ENCODE results near the gene VSIG1. TPM values are rescaled to one million over a fixed set of nuclear protein-coding genes. Genes with fewer than 3 reads are reported as not detected.

Gene VSIG1
- polyA plus RNA-seq, 1 of the 3 experiments (the other 2 are of a cell fraction) = not detected

DNA sequence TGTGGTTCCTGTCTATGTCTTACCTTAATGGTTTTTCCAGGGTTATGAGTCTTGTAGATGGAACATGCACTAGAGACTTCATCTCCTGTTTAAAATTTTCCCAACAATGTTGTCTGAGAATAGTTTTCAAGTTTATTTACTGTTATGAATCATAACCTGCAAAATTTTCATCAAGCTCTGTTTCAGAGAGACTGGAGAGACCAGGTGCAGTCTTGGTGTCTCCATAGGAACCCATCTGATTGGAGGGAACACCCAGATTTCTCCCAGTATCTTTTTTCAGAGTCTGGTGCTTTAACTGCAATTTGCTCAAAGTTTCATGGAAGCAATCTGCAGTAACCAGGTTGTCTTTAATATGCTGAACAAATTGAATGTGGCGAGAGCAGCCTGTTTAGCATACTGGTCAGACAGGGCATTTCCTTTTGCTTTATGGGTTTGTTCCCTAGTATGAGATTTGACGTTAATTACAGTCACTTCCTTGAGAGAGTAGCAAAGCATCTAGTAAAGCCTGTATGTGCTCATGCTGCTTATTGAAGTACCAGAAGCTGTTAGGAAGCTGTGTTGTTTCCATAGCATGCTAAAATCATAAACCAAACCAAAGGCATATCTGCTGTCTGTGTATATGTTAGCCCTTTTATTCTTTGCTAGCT is 18.8 kb upstream of the VSIG1 start (continued):
- TF ChIP-seq, protein P1, sequence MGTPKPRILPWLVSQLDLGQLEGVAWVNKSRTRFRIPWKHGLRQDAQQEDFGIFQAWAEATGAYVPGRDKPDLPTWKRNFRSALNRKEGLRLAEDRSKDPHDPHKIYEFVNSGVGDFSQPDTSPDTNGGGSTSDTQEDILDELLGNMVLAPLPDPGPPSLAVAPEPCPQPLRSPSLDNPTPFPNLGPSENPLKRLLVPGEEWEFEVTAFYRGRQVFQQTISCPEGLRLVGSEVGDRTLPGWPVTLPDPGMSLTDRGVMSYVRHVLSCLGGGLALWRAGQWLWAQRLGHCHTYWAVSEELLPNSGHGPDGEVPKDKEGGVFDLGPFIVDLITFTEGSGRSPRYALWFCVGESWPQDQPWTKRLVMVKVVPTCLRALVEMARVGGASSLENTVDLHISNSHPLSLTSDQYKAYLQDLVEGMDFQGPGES (IDR thresholded peaks at IDR 0.05; ENCODE audit: low read depth, low read length) = no peak
- no peak for TF ChIP-seq MEF2A (IDR thresholded peaks at IDR 0.05; ENCODE audit: borderline replicate concordance, low read depth)
- TF ChIP-seq POLR2AphosphoS5 (IDR thresholded peaks at IDR 0.05; ENCODE audit: low read depth, low read length) = no peak
- TF ChIP-seq, protein P2, sequence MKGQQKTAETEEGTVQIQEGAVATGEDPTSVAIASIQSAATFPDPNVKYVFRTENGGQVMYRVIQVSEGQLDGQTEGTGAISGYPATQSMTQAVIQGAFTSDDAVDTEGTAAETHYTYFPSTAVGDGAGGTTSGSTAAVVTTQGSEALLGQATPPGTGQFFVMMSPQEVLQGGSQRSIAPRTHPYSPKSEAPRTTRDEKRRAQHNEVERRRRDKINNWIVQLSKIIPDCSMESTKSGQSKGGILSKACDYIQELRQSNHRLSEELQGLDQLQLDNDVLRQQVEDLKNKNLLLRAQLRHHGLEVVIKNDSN (IDR thresholded peaks at IDR 0.05; ENCODE audit: borderline replicate concordance, low read depth) = no peak
- TF ChIP-seq, protein P3, sequence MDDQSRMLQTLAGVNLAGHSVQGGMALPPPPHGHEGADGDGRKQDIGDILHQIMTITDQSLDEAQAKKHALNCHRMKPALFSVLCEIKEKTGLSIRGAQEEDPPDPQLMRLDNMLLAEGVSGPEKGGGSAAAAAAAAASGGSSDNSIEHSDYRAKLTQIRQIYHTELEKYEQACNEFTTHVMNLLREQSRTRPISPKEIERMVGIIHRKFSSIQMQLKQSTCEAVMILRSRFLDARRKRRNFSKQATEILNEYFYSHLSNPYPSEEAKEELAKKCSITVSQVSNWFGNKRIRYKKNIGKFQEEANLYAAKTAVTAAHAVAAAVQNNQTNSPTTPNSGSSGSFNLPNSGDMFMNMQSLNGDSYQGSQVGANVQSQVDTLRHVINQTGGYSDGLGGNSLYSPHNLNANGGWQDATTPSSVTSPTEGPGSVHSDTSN (IDR thresholded peaks at IDR 0.05) = no peak
- TF ChIP-seq, protein P4, sequence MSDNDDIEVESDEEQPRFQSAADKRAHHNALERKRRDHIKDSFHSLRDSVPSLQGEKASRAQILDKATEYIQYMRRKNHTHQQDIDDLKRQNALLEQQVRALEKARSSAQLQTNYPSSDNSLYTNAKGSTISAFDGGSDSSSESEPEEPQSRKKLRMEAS (IDR thresholded peaks at IDR 0.05; ENCODE audit: low read depth) = no peak
- TF ChIP-seq NRF1 (IDR thresholded peaks at IDR 0.05; ENCODE audit: low read depth, low read length) = no peak
- no peak for TF ChIP-seq RAD21 (IDR thresholded peaks at IDR 0.05; ENCODE audit: low read length)

DNA sequence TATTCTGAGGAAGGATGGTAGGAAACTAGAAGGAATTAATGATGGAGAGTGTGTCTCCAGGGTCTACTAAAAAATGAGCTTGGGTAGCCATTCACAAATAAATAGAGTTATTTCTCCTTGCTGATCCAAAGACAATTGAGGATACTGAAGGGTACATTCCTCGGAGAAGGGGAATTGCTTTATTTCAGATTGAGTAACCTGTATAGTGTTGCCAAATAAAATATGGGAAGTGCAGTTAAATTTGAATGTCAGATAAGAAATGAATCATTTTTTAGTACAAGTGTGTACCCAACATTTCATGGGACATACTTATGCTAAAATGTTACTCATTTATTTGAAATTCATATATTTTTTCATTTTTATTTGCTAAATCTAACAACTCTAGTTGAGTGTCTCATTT is 16.0 kb upstream of the VSIG1 start:
- ChIA-PET CTCF (no interaction called here), POLR2A (no interaction called here)
- Histone ChIP-seq H4K20me1 (ENCODE audit: insufficient read depth) (no peaks in the 10 kb centered on the region; the same call in 1 of the 2 replicates), H3K9me2 (no peaks in the 10 kb centered on the region; the same call in 1 of the 2 replicates), H2AFZ (ENCODE audit: low read depth) (no peak overlapping the region), H3K4me2 (no peak overlapping the region), H3K79me2 (ENCODE audit: insufficient read depth) (no peaks in the 10 kb centered on the region), H3K36me3 (replicated peaks in 1 of 2; ENCODE audit: control insufficient read depth in 1 of 2, insufficient read depth in 2 of 2, low read length in 1 of 2) (no peaks in the 10 kb centered on the region), H3K4me3 (ENCODE audit: low read depth in 2 of 2, low read length in 1 of 2) (no peak overlapping the region), H3K4me1 (ENCODE audit: control insufficient read depth in 1 of 2, insufficient read depth in 2 of 2, low read depth in 1 of 2, low read length in 1 of 2) (no peaks in the 10 kb centered on the region), H3K9me3 (no peaks in the 10 kb centered on the region), H3K27me3 (ENCODE audit: insufficient read depth) (peaks cover 5% of the 10 kb centered on the region; the same call in 1 of the 2 replicates), H3K9ac (no peak overlapping the region), H3K27ac (ENCODE audit: low read depth in 2 of 2, low read length in 1 of 2) (no peak overlapping the region), H3F3A (replicated peaks; ENCODE audit: insufficient read depth) (no peaks in the 10 kb centered on the region)
- 22% methylated on average over 1 of the region's 1 CpG for WGBS (ENCODE audit: low lambda C conversion rate)
- no peak for DNase-seq
- TF ChIP-seq SIN3A (IDR thresholded peaks at IDR 0.05; ENCODE audit: borderline replicate concordance, low read depth, low read length) (no peak), TCF12 (IDR thresholded peaks at IDR 0.05) (no peak), FOXM1 (IDR thresholded peaks at IDR 0.05; ENCODE audit: low read depth) (no peak)

All from SK-N-SH (cell line).